Measurements from ENCODE around the gene HEYL.
A peak's percentile ranks its signal among the peaks of the same experiment; 100 is the strongest.

Gene HEYL

GRCh38 chr1:39593386-39593785, 46.1 kb downstream of the HEYL start:
- DNase-seq = no peak

GRCh38 chr1:39592069-39592468, 47.4 kb downstream of the HEYL start:
- DNase-seq = no peak

- no peak for DNase-seq
These were observed 48.9 kb downstream of the HEYL start for GRCh38 chr1:39590546-39590945.

- no peak for DNase-seq
These were observed 53.5 kb downstream of the HEYL start for GRCh38 chr1:39585933-39586332.

GRCh38 chr1:39576016-39576657, 63.3 kb downstream of the HEYL start:
- DNase-seq = no peak

GRCh38 chr1:39575191-39576015, 64.0 kb downstream of the HEYL start:
- DNase-seq = peak; percentile 60

GRCh38 chr1:39574646-39575045, 64.8 kb downstream of the HEYL start:
- no peak for DNase-seq
